HepG2 (cell line): ENCODE data around the gene PGS1. TPM values are rescaled to one million over a fixed set of nuclear protein-coding genes. Genes with fewer than 3 reads are reported as not detected.
A peak's percentile ranks its signal among the peaks of the same experiment; 100 is the strongest.

Source experiments
- BHLHE40 ChIP-seq: IDR thresholded peaks from 2 replicates; pipeline ENCODE4 v1.6.1; 2011; ENCODE audit warnings: low read length, improper control_type of control experiment
- CREM ChIP-seq, 2 experiments: sonication (generic) in 1 of 2; formaldehyde crosslinking in 1 of 2; IDR thresholded peaks; 2 replicates each; pipeline versions ENCODE4 v1.4.0 to v1.6.1; 2016 to 2020; ENCODE audit warnings: antibody characterized with exemption in 1 of 2, mild to moderate bottlenecking in 1 of 2, missing genetic modification reagents in 1 of 2
- GTF2F1 ChIP-seq: fragments of 150-350 bp; IDR thresholded peaks from 2 replicates; pipeline ENCODE4 v1.6.1; 2014; ENCODE audit warnings: low read length
- HHEX ChIP-seq: IDR thresholded peaks from 2 replicates; pipeline ENCODE4 v1.6.1; 2016; ENCODE audit warnings: control low read depth
- KAT7 ChIP-seq: IDR thresholded peaks from 2 replicates; pipeline ENCODE4 v1.6.1; 2018; ENCODE audit warnings: borderline replicate concordance, missing compliant biosample characterization
- KDM6A ChIP-seq: IDR thresholded peaks from 2 replicates; pipeline ENCODE4 v1.6.1; 2016; ENCODE audit warnings: low read depth
- NFKBIZ ChIP-seq: IDR thresholded peaks from 2 replicates; pipeline ENCODE4 v1.6.1; 2018; ENCODE audit warnings: missing genetic modification reagents, missing compliant biosample characterization
- NFYB ChIP-seq: sonication (generic); formaldehyde crosslinking; IDR thresholded peaks from 2 replicates; pipeline ENCODE4 v1.4.0; 2020; ENCODE audit warnings: missing genetic modification reagents
- RBAK ChIP-seq: sonication (generic); formaldehyde crosslinking; IDR thresholded peaks from 2 replicates; pipeline ENCODE4 v1.5.1; 2020; ENCODE audit warnings: mild to moderate bottlenecking, missing genetic modification reagents
- RCOR2 ChIP-seq: IDR thresholded peaks from 2 replicates; pipeline ENCODE4 v1.6.1; 2016; ENCODE audit warnings: missing biosample characterization, missing genetic modification reagents
- REXO4 ChIP-seq: sonication (generic); formaldehyde crosslinking; IDR thresholded peaks from 2 replicates; pipeline ENCODE4 v1.8.0; 2022; ENCODE audit warnings: missing genetic modification reagents, mild to moderate bottlenecking, borderline replicate concordance
- SKI ChIP-seq: fragments of 450-650 bp; IDR thresholded peaks from one replicate; pipeline ENCODE4 v1.6.1; 2018; ENCODE audit warnings: mild to moderate bottlenecking; ENCODE audit not compliant: partially characterized antibody
- XBP1 ChIP-seq: sonication (generic); formaldehyde crosslinking; IDR thresholded peaks from 2 replicates; pipeline ENCODE4 v1.5.0; 2020; ENCODE audit warnings: missing genetic modification reagents
- ZBTB7A ChIP-seq: sonication (generic); formaldehyde crosslinking; IDR thresholded peaks from 2 replicates; pipeline ENCODE4 v1.8.0; 2022; ENCODE audit warnings: mild to moderate bottlenecking, missing genetic modification reagents
- ZFAT ChIP-seq: sonication (generic); formaldehyde crosslinking; conservative IDR thresholded peaks from 2 replicates; pipeline ENCODE4 v1.8.1; 2023; ENCODE audit warnings: missing genetic modification reagents, inconsistent platforms
- ZFY ChIP-seq: sonication (generic); formaldehyde crosslinking; IDR thresholded peaks from 2 replicates; pipeline ENCODE4 v1.4.0; 2020; ENCODE audit warnings: missing genetic modification reagents
- ZFYVE20 ChIP-seq: sonication (generic); formaldehyde crosslinking; IDR thresholded peaks from 2 replicates; pipeline ENCODE4 v1.8.0; 2023; ENCODE audit warnings: low read depth, mild to moderate bottlenecking, moderate library complexity, missing genetic modification reagents, borderline replicate concordance
- ZNF124 ChIP-seq: sonication (generic); formaldehyde crosslinking; IDR thresholded peaks from 2 replicates; pipeline ENCODE4 v1.4.0; 2020; ENCODE audit warnings: missing genetic modification reagents
- ZNF34 ChIP-seq: sonication (generic); formaldehyde crosslinking; IDR thresholded peaks from 2 replicates; pipeline ENCODE4 v1.4.0; 2020; ENCODE audit warnings: mild to moderate bottlenecking, missing genetic modification reagents, borderline replicate concordance
- ZNF460 ChIP-seq: sonication (generic); formaldehyde crosslinking; IDR thresholded peaks from 2 replicates; pipeline ENCODE4 v1.5.1; 2020; ENCODE audit warnings: missing genetic modification reagents, mild to moderate bottlenecking, borderline replicate concordance
- ZNF589 ChIP-seq: sonication (generic); formaldehyde crosslinking; conservative IDR thresholded peaks from 2 replicates; pipeline ENCODE4 v1.8.0; 2022; ENCODE audit warnings: mild to moderate bottlenecking, moderate library complexity, missing genetic modification reagents
- ZNF678 ChIP-seq: sonication (generic); formaldehyde crosslinking; IDR thresholded peaks from 2 replicates; pipeline ENCODE4 v1.4.0; 2020; ENCODE audit warnings: mild to moderate bottlenecking, missing genetic modification reagents
- ZNF782 ChIP-seq: sonication (generic); formaldehyde crosslinking; IDR thresholded peaks from 2 replicates; pipeline ENCODE4 v1.4.0; 2020; ENCODE audit warnings: missing genetic modification reagents, mild to moderate bottlenecking, borderline replicate concordance
- polyA plus RNA-seq, 8 experiments: library from polyadenylated mRNA; depleted of rRNA in 3 of 8; stranded (reverse) in 7 of 8; unstranded in 1 of 8; fragments of >200 nt; fragmentation: Illumina TruSeq in 4 of 8; extraction: Trizol in 4 of 8; gene quantifications; 2 replicates each; pipeline versions ENCODE4 v1.2.1 to v1.2.3, GENCODE V29; 2011 to 2016; ENCODE audit warnings: low read depth in 4 of 8, missing spikeins in 1 of 8, mixed read lengths in 1 of 8; ENCODE audit not compliant: insufficient read depth in 1 of 8
- total RNA-seq, 5 experiments: library from RNA; depleted of rRNA; stranded (reverse); fragments of >200 nt; fragmentation: Illumina TruSeq; extraction: Trizol; gene quantifications; 2 replicates each; pipeline ENCODE4 v1.2.3, GENCODE V29; 2016; ENCODE audit warnings: low read depth in 1 of 5
- TF ChIP-seq, protein P1 (sequence below): sonication (generic); formaldehyde crosslinking; IDR thresholded peaks from 2 replicates; pipeline ENCODE4 v1.5.0; 2020; ENCODE audit warnings: missing genetic modification reagents, mild to moderate bottlenecking, borderline replicate concordance
- TF ChIP-seq, protein P2 (sequence below): sonication (generic); formaldehyde crosslinking; IDR thresholded peaks from 2 replicates; pipeline ENCODE4 v1.4.0; 2020; ENCODE audit warnings: missing genetic modification reagents, borderline replicate concordance
- TF ChIP-seq, protein P3 (sequence below): sonication (generic); formaldehyde crosslinking; IDR thresholded peaks from 2 replicates; pipeline ENCODE4 v1.4.0; 2020; ENCODE audit warnings: missing genetic modification reagents

Gene PGS1
- total and polyA plus RNA-seq, 2 of the 13 experiments (the other 11 are each of a cell fraction or from before 2014, with no cell fraction given) = 25.9 to 31.5 TPM

DNA sequence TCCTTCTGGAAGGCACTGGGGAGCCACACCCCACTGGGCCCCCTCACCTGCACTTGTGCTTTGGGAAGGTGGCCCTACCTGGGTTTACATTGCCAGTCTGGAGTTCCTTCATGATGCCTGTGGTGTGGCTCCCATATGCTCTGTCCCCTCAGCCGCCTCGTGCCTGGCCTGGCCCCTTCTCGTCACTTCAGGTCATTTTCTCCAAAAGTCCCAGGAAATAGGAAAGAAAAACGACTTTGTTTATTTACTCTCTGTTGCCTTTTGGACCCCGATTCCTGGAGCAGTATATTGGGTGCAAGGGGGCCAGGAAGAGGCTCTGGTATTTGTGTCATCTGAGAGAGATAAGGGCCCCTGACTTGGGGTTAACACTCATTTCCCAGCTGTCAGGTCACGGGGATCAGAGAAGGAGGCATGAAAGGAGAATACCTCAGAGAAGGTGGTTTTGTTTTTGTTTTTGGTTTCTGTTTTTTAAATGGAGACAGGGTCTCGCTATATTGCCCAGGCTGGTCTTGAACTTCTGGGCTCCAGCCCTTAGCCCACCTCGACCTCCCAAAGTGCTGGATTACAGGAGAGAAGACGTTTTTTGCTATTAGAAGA is 23.3 kb upstream of the PGS1 start (continued):
- peak; percentile 17; the same call in 1 of the 2 replicates for TF ChIP-seq NFKBIZ (CRISPR knock-in tag)
- no peak for TF ChIP-seq REXO4
- TF ChIP-seq KAT7 (CRISPR knock-in tag) = no peak
- TF ChIP-seq, protein P1, sequence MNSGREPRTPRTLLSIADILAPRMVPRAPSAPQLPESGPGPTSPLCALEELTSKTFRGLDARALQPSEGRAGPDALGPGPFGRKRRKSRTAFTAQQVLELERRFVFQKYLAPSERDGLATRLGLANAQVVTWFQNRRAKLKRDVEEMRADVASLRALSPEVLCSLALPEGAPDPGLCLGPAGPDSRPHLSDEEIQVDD (CRISPR knock-in tag) = no peak
- no peak for TF ChIP-seq ZNF589 (CRISPR knock-in tag)
- TF ChIP-seq ZNF782 (CRISPR knock-in tag) = no peak
- TF ChIP-seq NFYB (CRISPR knock-in tag) = no peak
- TF ChIP-seq GTF2F1 = no peak
- TF ChIP-seq, protein P2, sequence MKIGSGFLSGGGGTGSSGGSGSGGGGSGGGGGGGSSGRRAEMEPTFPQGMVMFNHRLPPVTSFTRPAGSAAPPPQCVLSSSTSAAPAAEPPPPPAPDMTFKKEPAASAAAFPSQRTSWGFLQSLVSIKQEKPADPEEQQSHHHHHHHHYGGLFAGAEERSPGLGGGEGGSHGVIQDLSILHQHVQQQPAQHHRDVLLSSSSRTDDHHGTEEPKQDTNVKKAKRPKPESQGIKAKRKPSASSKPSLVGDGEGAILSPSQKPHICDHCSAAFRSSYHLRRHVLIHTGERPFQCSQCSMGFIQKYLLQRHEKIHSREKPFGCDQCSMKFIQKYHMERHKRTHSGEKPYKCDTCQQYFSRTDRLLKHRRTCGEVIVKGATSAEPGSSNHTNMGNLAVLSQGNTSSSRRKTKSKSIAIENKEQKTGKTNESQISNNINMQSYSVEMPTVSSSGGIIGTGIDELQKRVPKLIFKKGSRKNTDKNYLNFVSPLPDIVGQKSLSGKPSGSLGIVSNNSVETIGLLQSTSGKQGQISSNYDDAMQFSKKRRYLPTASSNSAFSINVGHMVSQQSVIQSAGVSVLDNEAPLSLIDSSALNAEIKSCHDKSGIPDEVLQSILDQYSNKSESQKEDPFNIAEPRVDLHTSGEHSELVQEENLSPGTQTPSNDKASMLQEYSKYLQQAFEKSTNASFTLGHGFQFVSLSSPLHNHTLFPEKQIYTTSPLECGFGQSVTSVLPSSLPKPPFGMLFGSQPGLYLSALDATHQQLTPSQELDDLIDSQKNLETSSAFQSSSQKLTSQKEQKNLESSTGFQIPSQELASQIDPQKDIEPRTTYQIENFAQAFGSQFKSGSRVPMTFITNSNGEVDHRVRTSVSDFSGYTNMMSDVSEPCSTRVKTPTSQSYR = no peak
- TF ChIP-seq SKI = no peak
- no peak for TF ChIP-seq ZFYVE20 (CRISPR knock-in tag)
- no peak for TF ChIP-seq RBAK (CRISPR knock-in tag)
- TF ChIP-seq KDM6A = peak; percentile 80
- peak; percentile 60 for TF ChIP-seq CREM (IDR thresholded peaks at IDR 0.05)
- TF ChIP-seq CREM (CRISPR knock-in tag; IDR thresholded peaks at IDR 0.05) = no peak
- no peak for TF ChIP-seq XBP1 (CRISPR knock-in tag)
- no peak for TF ChIP-seq ZNF678 (CRISPR knock-in tag)
- TF ChIP-seq ZBTB7A (CRISPR knock-in tag) = no peak
- no peak for TF ChIP-seq ZNF124
- 0 out of 2 replicates have a peak, but pooled peaks have one; percentile 25 for TF ChIP-seq RCOR2
- no peak for TF ChIP-seq ZNF460 (CRISPR knock-in tag)
- TF ChIP-seq ZFAT (CRISPR knock-in tag) = no peak
- no peak for TF ChIP-seq ZNF34 (CRISPR knock-in tag)
- TF ChIP-seq, protein P3, sequence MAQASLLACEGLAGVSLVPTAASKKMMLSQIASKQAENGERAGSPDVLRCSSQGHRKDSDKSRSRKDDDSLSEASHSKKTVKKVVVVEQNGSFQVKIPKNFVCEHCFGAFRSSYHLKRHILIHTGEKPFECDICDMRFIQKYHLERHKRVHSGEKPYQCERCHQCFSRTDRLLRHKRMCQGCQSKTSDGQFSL (CRISPR knock-in tag) = no peak
- no peak for TF ChIP-seq BHLHE40
- TF ChIP-seq ZFY (CRISPR knock-in tag) = no peak
- TF ChIP-seq HHEX = no peak
